A673 (cell line): ENCODE data around the gene HMGN4.

Experiments used
- EZH2 ChIP-seq: fragments of 200-600 bp; sonication (generic); IDR thresholded peaks from 2 replicates; pipeline ENCODE4 v1.6.1; 2017; ENCODE audit warnings: borderline replicate concordance, low read depth, mild to moderate bottlenecking, mixed read lengths, antibody characterized with exemption, low read length; ENCODE audit not compliant: poor library complexity, severe bottlenecking
- TF ChIP-seq, protein P1 (sequence below): fragments of 300-800, 200-600 bp; sonication (generic); conservative IDR thresholded peaks from 2 replicates; pipeline ENCODE4 v1.5.1; 2017; ENCODE audit warnings: low read depth, mild to moderate bottlenecking, antibody characterized with exemption, low read length, moderate library complexity, mixed read lengths

- TF ChIP-seq, protein P1, sequence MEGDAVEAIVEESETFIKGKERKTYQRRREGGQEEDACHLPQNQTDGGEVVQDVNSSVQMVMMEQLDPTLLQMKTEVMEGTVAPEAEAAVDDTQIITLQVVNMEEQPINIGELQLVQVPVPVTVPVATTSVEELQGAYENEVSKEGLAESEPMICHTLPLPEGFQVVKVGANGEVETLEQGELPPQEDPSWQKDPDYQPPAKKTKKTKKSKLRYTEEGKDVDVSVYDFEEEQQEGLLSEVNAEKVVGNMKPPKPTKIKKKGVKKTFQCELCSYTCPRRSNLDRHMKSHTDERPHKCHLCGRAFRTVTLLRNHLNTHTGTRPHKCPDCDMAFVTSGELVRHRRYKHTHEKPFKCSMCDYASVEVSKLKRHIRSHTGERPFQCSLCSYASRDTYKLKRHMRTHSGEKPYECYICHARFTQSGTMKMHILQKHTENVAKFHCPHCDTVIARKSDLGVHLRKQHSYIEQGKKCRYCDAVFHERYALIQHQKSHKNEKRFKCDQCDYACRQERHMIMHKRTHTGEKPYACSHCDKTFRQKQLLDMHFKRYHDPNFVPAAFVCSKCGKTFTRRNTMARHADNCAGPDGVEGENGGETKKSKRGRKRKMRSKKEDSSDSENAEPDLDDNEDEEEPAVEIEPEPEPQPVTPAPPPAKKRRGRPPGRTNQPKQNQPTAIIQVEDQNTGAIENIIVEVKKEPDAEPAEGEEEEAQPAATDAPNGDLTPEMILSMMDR, result no peak
- no peak for TF ChIP-seq EZH2
Measured at GRCh38 chr6:26563488-26563887, 25.3 kb downstream of the HMGN4 start.
